ENCODE results near the gene ARSG.
"Not testable (repeated sequence)": the region's sequence is repeated elsewhere in the genome, so short reads cannot be mapped to it uniquely, and the experiment has no call there.

The ARSG gene

DNA sequence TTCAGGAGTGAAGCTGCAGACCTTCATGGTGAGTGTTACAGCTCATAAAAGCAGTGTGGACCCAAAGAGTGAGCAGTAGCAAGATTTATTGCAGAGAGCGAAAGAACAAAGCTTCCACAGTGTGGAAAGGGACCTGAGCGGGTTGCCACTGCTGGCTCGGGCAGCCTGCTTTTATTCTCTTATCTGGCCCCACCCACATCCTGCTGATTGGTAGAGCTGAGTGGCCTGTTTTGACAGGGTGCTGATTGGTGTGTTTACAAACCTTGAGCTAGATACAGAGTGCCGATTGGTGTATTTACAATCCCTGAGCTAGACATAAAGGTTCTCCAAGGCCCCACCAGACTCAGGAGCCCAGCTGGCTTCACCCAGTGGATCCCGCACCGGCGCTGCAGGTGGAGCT is 17.2 kb downstream of the ARSG start:
- not testable (repeated sequence) for DNase-seq

- not testable (repeated sequence) for DNase-seq
Measured at GRCh38 chr17:68309066-68309670, 17.9 kb downstream of the ARSG start.

DNA sequence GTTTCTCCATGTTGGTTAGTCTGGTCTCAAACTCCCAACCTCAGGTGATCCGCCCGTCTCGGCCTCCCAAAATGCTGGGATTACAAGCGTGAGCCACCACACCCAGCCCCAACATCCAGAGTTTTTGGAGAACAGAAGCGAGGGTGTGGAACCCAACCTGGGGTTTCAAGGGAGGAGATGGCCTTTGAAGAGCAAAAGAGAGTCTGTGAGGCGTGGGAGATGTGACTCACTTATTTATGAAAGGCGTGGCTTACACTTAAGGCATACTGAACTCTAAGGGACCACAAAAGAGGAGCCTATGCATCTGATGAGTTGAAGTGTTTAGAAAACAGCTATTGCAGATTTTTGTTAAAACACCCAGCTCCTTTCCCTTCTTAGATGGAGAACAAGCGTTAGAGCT is 18.9 kb downstream of the ARSG start:
- no peak for DNase-seq

- DNase-seq, result no peak
Measured at GRCh38 chr17:68314916-68315535, 23.7 kb downstream of the ARSG start.

DNA sequence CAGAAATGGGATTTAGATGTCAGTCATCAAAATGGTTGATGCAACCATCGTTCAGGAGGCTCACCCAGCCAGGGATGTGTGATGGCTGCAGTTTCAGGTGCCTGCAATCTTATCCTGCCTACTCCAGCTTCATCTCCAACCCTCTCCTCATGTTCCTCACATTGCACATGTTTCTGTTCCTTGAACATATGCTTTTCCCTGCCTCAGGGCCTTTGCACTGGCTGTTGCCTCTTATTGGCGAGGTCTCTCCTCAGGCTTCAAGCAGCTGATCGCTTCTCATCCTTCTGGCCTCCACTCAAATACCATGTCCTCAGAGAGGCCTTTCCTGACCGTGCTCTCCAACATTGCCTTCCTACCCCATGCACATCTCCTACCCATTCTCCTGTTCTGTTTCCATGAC is 24.6 kb downstream of the ARSG start:
- DNase-seq, result no peak

DNA sequence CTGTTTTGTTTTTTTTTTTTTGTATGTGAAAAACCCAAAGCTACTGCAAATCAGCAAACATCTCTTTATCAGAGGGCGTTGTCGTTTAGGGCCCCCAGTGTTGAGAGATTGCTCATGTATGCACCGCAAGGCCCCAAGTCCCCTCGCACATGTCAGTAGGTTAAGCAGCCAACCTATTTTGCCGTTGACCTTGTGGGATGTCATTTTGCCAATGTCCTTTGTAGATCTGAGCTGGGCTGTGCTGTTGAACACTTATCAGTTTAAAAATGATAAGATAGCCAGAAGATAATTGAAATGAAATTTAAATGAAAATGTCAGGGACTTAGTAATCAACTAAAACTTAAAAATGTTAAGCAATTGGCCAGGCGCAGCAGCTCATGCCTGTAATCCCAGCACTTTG is 26.2 kb downstream of the ARSG start:
- no peak for DNase-seq

DNA sequence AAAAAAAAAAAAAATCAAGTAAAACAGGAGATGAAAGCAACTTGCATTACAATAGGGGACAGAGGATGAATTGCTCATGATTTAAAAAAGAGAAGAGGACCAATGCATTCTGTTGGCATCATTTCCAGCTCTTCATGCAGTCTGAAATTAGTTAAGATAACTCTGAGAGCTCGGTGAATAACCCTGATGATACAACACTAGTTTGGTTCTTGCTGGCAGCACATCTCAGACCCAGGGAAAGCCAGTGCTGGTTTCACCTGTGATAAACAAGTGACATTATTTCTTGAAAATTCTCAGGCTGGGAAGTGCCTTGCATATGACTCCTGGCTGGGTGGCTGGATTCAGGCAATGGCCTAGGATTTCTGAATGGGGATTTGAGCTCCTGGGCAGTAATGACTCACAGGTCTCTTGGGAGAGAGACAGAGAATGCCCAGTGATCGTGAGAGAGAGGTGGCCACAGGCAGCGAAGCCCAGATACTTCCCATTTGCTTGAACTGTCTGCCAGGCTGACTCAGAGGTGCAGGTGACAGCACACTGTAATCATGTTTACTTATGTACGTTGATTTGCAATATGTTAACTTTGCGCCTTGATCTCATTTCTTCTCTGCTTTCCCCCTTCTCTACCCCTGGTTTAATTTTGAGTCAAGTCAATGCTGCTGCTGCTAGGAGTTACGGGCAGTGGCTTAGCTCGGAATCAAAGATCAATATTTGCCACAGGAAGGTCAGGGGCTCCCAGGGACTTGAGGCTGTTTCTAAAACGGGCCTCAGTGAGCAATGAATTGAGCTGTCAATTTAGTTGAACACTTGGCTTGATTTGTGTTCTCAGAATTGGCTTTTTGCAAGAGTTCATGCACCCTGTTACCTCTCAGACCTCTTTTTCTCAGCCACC is 27.1 kb downstream of the ARSG start:
- DNase-seq, result no peak

- no peak for DNase-seq
Measured at GRCh38 chr17:68319410-68320162, 28.3 kb downstream of the ARSG start.

GRCh38 chr17:68320311-68320865 is 29.1 kb downstream of the ARSG start:
- DNase-seq, result no peak

GRCh38 chr17:68320943-68321555 is 29.8 kb downstream of the ARSG start:
- no peak for DNase-seq

GRCh38 chr17:68321556-68321954 is 30.3 kb downstream of the ARSG start:
- DNase-seq, result no peak

GRCh38 chr17:68322630-68323029 is 31.3 kb downstream of the ARSG start:
- no peak for DNase-seq

GRCh38 chr17:68324114-68324513 is 32.8 kb downstream of the ARSG start:
- DNase-seq, result no peak

GRCh38 chr17:68324654-68325336 is 33.5 kb downstream of the ARSG start:
- DNase-seq, result no peak

DNA sequence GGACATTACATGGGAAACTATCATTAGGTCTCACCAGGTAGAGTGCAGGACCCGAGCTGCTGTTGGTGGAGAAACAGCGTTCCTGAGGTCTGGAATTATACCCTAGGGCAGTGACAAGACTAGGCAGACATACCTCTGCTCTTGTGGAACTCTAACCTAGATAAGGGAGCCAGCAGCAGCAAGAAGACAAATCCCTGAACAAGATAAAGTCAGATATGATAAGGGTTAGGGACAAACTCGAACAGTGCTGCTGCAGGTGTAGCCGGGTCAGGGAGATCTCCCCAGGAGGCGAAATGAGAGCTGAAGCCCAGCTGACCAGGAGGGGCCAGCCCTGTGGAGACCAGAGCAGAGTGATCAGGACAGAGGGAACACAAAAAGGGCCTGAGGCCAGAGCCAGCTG is 34.7 kb downstream of the ARSG start:
- no peak for DNase-seq

- no peak for DNase-seq
Measured at GRCh38 chr17:68326681-68327080, 35.4 kb downstream of the ARSG start.

DNA sequence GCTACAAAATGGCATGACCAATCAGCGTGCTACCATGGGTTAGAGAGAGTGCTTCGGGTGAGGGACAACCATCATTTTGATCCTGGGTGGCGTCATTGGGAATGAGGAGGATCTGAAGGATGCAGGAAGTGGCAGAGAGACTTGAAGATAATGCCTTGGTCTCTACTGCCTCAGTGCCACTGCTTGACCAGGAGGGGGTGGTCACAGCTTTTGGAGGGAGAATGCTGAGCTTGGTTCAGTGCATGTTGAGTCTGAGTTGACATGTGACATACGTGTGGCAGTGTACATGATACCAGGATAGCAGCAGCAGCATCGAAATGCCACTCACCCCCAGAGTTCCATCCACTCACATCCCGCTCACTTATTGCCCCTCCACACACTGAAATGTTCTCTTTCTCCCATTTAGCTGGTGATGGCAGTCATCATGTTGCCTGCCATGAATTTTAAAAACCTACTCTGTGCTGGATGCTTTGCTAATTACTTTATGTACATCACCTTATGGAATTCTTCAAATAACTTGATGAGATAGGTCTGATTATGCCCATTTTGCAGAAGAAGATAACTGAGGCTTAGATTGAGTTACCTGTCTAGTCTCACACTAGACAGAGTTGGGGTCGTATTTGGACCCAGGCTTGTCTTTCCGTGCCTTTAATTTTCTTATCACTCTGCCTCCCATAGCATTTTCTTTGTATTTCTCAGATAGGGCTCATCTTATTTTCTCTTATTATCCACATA is 36.7 kb downstream of the ARSG start:
- no peak for DNase-seq

- DNase-seq, result no peak
Measured at GRCh38 chr17:68328676-68329075, 37.4 kb downstream of the ARSG start.

GRCh38 chr17:68329331-68329730 is 38.0 kb downstream of the ARSG start:
- DNase-seq, result no peak

- not testable (repeated sequence) for DNase-seq
Measured at GRCh38 chr17:68331932-68332331, 40.6 kb downstream of the ARSG start.

- DNase-seq, result no peak
Measured at GRCh38 chr17:68334393-68334792, 43.1 kb downstream of the ARSG start.

Data from NCI-H1048 (cell line).